Stimulated activated CD8-positive, alpha-beta memory T cell treated with anti-CD3 and anti-CD28 coated beads, Interleukin-4, amount 100 ng/mL, for 24 hours (primary cell): ENCODE measurements around the gene CNKSR2.

Experiments
- DNase-seq: peaks from one replicate; pipeline ENCODE4 v3.0.0-alpha.2; 2020; ENCODE audit warnings: low read depth

CNKSR2 gene

GRCh38 chrX:21374163-21374993 is at the start of gene CNKSR2:
Gene CNKSR2 (plus strand): TSS chrX:21374418. CDS start chrX:21374898, 480 bp downstream.
- DNase-seq = peak; percentile 56

- no peak for DNase-seq
Measured at GRCh38 chrX:21354725-21355124, 19.5 kb upstream of the CNKSR2 start.

GRCh38 chrX:21355831-21356230 is 18.4 kb upstream of the CNKSR2 start:
- DNase-seq = no peak

GRCh38 chrX:21369613-21370012 is 4.6 kb upstream of the CNKSR2 start:
- no peak for DNase-seq

- no peak for DNase-seq
Measured at GRCh38 chrX:21373001-21373400, 1.2 kb upstream of the CNKSR2 start.

GRCh38 chrX:21373637-21374162 is 518 bp upstream of the CNKSR2 start:
- DNase-seq = no peak

GRCh38 chrX:21374994-21375707 is 933 bp downstream of the CNKSR2 start:
- DNase-seq = no peak

GRCh38 chrX:21375708-21376009 is 1.4 kb downstream of the CNKSR2 start:
- no peak for DNase-seq

- DNase-seq = no peak
Measured at GRCh38 chrX:21376636-21377035, 2.4 kb downstream of the CNKSR2 start.

GRCh38 chrX:21379991-21380390 is 5.8 kb downstream of the CNKSR2 start:
- no peak for DNase-seq

GRCh38 chrX:21382715-21383114 is 8.5 kb downstream of the CNKSR2 start:
- DNase-seq = no peak

- DNase-seq = no peak
Measured at GRCh38 chrX:21383546-21383945, 9.3 kb downstream of the CNKSR2 start.

GRCh38 chrX:21384178-21384577 is 10.0 kb downstream of the CNKSR2 start:
- no peak for DNase-seq

GRCh38 chrX:21394792-21395191 is 20.6 kb downstream of the CNKSR2 start:
- no peak for DNase-seq

- DNase-seq = no peak
Measured at GRCh38 chrX:21398426-21398825, 24.2 kb downstream of the CNKSR2 start.

- DNase-seq = no peak
Measured at GRCh38 chrX:21400408-21401121, 26.3 kb downstream of the CNKSR2 start.

GRCh38 chrX:21408307-21408706 is 34.1 kb downstream of the CNKSR2 start:
- no peak for DNase-seq

GRCh38 chrX:21408788-21409187 is 34.6 kb downstream of the CNKSR2 start:
- DNase-seq = no peak

- DNase-seq = no peak
Measured at GRCh38 chrX:21412029-21412428, 37.8 kb downstream of the CNKSR2 start.

- no peak for DNase-seq
Measured at GRCh38 chrX:21412883-21413282, 38.7 kb downstream of the CNKSR2 start.

- no peak for DNase-seq
Measured at GRCh38 chrX:21427086-21427485, 52.9 kb downstream of the CNKSR2 start.

- DNase-seq = no peak
Measured at GRCh38 chrX:21437036-21437435, 62.8 kb downstream of the CNKSR2 start.

GRCh38 chrX:21438792-21439191 is 64.6 kb downstream of the CNKSR2 start:
- DNase-seq = no peak
